HG03139 (cell line): Measurements from ENCODE around the gene WDR18.
"Not testable (repeated sequence)": the region's sequence is repeated elsewhere in the genome, so short reads cannot be mapped to it uniquely, and the experiment has no call there.

ENCODE experiments used
- ATAC-seq: cut with Tn5 transposase; IDR thresholded peaks from one replicate; pipeline ENCODE4 v1.9.1; 2021; ENCODE audit not compliant: unreplicated experiment

WDR18 gene

GRCh38 chr19:1018393-1018792 is 34.2 kb downstream of the WDR18 start:
- no peak for ATAC-seq

- ATAC-seq: no peak
Observed at GRCh38 chr19:1018932-1019615, 34.9 kb downstream of the WDR18 start.

- no peak for ATAC-seq
Observed at GRCh38 chr19:1019616-1019961, 35.4 kb downstream of the WDR18 start.

- ATAC-seq: no peak
Observed at GRCh38 chr19:1019980-1020867, 36.1 kb downstream of the WDR18 start.

- peak; percentile 76 for ATAC-seq
Observed at GRCh38 chr19:1020868-1021425, 36.8 kb downstream of the WDR18 start, which contains the start of gene TMEM259. TSS of gene TMEM259 (minus strand) at chr19:1021123. CDS start at chr19:1020996, 127 bp downstream.

- not testable (repeated sequence) for ATAC-seq
Observed at GRCh38 chr19:1023883-1024188, 39.7 kb downstream of the WDR18 start.

GRCh38 chr19:1025080-1025479 is 40.9 kb downstream of the WDR18 start:
- not testable (repeated sequence) for ATAC-seq

GRCh38 chr19:1025960-1026782 is 42.0 kb downstream of the WDR18 start, which contains the start of gene CNN2:
TSS of gene CNN2 (plus strand) at chr19:1026608. CDS start at chr19:1026662, 54 bp downstream.
- ATAC-seq: peak; percentile 37

- no peak for ATAC-seq
Observed at GRCh38 chr19:1026783-1027649, 42.9 kb downstream of the WDR18 start.

- ATAC-seq: no peak
Observed at GRCh38 chr19:1027650-1028061, 43.5 kb downstream of the WDR18 start.

GRCh38 chr19:1028062-1028926 is 44.1 kb downstream of the WDR18 start:
- no peak for ATAC-seq

GRCh38 chr19:1032264-1032867 is 48.2 kb downstream of the WDR18 start:
- no peak for ATAC-seq

GRCh38 chr19:1035998-1036621 is 52.0 kb downstream of the WDR18 start:
- no peak for ATAC-seq

GRCh38 chr19:1037621-1038064 is 53.5 kb downstream of the WDR18 start:
- no peak for ATAC-seq

GRCh38 chr19:1038978-1039645 is 55.0 kb downstream of the WDR18 start:
- ATAC-seq: no peak

GRCh38 chr19:1039646-1040475 is 55.7 kb downstream of the WDR18 start, which contains the start of gene ABCA7:
TSS of gene ABCA7 (plus strand) at chr19:1040107. CDS start at chr19:1041362, 1,255 bp downstream.
- peak; percentile 62 for ATAC-seq
